GM18499 (cell line): Measurements from ENCODE around the gene ANO8.

ENCODE experiments used
- ATAC-seq: cut with Tn5 transposase; IDR thresholded peaks from one replicate; pipeline ENCODE4 v1.9.1; 2021; ENCODE audit warnings: moderate number of reproducible peaks; ENCODE audit not compliant: insufficient read depth, unreplicated experiment

The ANO8 gene

DNA sequence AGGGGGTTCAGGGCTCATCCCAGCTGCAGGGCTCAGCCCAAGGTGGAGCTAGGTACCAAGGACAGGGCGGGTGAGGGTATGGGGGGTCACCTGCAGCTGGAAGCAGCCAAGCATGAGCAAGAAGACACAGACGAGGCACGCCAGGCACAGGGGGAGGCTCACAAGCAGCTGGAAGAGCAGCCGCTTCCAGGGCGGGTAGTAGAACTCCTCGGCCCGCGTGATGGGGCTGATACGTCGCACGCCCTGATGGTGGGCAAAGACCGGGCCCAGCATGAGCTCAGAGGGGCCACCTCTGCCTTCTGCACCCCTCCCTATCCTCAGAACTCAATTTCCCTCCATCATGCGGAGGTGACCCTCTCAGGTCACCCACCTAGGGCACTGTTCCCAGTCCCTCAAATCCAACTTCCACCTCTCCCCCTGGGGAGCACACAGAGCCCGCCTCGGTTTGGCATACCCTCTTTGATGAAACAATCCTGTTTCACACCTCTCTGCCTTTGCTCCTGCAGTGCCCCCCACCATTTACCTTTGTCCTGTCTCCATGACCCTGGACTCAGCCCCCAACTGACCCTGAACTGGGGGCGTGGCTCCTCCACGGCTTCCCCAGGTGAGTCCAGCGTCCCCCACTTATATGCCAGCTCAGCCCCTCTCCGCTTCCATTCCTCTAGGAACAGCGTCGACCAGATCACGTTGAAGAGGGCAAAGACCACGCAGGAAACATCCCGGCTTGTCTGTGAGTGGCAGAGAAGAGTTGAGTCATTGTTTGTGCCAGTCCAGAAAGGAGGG is 4.2 kb downstream of the ANO8 start:
- ATAC-seq, result no peak

DNA sequence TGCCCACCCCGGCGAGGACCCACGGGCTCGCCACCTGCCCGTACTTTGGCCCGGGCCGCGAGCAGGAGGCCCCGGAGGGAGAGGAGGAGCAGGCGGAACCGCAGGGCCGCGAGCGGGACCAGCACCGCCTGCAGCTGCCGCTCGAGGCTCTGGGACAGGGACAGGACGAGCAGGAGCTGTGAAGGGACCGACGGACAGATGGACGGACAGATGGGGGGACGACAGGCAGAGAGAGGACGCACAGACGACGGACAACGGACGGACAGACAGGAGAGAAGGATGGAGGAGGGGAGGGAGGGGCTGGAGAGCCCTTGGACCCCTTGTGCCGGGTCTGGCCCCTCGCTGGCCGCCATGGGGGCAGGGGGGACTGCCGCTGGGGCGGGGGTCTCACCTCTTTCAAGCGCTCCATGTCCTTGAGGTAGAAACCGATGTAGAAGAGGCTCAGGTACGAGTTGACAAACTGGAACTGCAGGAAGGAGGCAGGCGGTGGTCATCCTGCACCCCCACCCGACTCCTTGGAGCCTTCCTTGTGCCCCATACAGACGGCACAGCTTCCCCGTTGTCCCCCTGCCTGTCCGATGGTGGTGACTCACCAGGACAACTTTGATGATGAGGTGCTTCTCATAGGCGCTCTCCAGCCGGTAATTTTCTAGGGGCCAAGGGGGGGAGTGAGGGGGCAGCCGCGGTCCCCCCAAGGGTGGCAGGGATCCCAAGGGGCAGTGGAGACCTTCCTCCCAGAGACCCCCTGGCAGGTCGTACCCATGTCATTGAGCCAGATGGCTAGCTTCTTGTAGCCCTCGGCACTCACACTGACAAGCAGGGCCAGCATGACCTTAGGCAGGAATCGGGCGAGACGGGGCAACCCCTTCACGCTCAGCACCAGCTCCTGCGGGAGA is 5.0 kb downstream of the ANO8 start:
- ATAC-seq, result no peak

DNA sequence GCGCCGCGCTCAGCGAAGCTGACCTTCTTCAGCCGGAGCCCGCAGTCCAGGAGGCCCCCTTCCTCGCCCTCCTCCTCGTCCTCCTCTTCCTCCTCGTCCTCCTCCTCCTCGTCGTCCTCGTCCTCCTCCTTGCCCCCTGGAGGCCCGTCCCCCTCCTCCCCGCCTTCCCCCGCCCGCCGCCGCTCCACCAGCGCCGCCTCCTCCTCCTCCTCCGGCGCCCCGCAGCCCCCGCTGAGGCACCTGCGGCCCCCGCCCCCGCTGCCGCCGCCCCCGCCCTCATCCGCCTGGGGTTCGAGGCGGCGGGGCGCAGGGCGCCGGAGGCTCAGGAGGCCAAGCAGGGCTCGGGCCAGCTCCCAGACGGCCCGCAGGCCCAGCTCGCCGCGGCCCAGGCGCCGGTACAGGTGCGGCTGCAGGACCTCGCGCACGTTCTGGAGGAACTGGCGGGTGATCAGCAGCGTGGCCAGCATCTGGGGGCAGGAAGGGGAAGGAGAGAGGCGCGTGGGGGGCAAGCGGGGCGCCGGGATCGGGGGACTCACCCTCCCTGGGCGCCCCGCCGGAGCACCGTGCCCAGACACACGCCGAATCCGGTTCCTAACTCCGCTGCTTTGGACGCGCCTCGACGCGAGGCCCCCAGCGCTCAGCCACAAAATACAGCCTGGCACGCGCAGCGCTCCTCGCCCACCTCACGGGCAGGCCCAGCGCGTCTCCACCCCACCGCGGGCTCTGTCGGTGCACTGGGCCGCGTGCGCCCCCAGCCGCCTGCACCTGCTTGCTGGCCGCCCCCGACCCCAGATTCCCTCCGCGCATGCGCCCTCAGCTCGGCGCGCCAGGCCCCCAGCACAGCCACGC is 5.9 kb downstream of the ANO8 start:
- no peak for ATAC-seq

DNA sequence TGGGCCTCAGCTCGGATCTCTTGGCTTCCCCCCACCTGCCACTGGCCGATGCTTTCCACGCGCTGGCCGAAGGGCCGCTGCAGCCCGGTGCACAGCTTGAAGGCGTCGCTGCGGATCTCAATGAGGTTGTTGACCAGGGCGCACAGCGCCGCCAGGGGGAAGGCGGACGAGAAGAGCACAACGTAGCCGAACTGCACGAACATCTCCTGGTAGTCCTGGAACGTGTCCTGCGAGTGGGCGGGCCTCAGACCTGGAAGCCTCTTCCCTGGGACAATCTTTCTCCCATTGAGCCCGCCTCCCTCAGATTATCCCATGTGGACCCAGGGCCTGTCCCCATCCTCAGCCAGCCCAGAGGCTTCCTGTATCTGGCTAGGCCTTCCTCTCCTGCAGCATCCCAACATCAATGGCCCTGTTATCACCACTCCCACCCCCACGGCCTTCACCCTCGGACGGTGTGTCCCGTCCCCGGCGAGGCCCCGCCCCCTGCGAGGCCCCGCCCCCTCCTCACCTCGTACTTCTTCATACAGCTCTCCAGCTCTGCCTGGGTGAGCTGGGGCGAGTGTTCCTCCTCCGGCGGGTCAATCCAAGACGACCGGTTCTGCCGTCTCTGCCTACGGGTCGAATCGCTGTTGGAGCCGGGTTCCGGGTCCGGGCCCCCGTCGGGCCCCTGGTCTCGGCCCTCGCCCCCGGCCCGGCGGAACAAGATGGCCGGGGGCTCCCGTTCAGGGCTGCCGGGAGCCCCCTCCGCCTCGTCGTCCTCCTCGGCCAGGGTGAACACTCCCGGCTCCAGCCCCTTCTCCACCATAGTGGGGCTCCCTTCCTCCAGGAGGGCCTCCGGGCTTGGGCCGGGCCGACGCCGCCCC is 6.8 kb downstream of the ANO8 start:
- no peak for ATAC-seq

DNA sequence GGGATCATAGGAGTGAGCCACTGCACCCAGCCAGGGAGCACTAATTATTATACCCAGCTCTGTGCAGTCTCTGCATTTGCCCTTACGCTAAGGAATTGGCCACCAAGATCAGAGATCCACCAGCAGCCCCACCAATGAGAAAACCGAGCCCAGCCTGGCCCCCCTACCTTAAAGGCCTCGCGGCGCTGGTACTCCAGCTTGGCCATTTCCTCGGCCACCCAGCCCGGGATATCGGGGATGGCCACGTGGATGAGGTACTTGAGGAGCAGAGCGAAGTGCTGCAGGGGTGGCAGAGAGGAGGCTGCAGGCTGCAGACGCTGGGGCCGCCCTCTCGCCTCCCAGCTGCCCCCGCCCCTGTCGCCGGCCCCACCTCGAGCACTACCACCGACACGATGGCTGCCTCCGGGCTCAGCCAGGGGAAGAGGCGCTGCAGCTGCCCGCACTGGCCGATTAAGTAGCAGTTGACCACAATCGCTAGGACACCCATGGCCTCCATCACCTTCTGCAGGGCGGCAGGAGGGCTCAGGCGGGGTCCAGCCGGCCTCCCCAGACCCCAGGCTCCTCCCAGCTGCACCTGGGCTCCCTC is 7.5 kb downstream of the ANO8 start:
- ATAC-seq, result no peak

DNA sequence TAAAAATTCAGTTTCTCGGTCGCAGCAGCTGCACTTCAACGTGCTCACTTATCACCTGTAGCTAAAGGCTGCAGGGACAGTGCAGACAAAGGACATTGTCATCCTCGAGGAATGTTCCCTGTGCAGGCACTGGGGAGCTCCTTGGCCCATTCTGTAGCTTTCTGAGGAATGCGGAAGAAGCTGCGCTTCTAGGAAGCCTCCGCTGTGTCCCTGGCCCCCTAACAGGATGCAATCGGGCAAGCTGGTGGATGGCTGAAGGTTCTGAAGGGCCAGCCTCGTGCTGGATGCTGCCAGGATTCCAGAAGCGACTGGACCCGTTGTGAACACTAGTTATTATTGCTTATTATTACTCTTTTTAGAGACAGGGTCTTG is 8.1 kb downstream of the ANO8 start:
- ATAC-seq, result no peak

DNA sequence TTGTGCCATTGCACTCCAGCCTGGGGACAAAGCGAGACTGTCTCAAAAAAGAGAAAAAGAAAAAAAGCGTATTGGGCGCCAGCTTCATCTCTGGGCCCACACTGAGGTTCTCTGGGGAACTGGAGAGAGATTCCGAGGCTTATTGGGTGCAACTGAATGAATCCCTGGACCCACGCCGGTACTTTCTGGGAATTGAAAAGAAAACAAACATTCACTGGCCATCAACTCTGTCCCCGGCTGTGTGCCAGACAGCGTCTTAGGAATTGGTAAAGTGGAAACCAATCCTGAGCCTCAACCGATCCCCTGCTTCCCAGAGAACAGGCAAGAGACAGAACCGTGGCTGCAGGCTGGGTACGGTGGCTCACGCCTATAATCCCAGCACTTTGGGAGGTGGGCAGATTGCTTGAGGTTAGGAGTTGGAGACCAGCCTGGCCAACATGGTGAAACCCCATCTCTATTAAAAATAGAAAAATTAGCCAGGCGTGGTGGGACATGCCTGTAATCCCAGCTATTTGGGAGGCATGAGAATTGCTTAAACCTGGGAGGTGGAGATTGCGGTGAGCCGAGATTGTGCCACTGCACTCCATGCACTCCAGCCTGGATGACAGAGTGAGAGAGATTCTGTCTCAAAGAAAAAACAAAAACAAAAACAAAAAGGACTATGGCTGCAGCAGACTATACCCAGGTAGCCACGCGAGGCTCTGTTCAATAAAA is 8.6 kb downstream of the ANO8 start:
- no peak for ATAC-seq

DNA sequence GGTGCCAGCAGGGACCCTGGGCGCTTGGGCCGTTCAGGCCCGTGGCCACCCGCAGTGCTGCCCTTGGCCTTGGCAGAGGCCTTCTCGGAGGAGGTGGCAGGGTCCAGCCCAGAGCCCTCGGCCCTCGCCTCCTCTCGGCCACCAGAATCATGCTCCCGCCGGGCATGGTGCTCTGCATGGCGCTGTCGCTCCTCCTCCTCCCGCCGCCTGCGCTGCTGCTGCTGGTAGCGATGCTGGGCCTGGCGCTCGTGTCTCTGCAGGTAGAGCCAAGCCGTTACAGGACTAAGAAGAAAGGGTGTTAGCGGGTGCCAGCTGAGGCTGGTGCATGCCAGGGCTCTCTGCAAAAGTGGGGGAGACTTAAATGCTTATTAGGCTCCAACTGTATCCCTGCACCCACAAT is 9.5 kb downstream of the ANO8 start:
- ATAC-seq, result no peak

DNA sequence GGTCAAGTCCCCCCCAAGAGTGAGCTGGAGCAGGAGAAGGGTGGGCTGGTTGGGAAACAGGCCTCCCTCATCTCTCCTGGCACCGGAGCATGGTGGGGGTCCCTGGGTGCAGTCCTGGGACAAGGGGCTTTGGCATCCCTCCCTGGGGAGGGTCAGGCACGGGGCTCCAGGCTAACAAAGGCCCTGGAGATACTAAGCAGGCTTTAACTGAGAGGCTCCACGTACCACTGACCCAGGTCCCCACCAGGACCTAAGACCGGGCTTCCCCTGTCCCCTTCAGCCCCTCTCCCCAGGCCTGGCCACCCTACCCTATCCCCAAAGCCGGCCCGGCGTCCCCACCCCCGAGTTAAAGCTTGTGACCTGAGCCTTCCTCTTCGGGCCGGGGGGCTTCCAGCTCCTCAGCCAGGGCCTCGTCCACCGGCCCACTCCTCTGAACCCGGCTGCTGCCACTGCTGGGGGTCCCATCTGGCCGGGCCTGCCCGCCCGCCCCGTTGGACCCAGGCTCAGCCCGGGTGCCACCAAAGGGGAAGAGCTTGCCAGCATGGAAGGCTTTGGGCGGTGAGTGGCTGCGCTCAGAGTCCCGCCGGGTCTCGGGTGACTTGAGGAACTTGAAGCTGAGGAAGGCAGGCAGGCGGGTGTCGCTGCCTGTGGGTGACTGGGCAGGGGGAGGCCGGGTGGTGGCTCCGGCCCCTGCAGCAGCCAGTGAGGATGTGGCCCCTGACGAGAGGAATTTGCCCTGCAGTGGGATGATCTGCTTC is 10.1 kb downstream of the ANO8 start:
- ATAC-seq, result no peak

DNA sequence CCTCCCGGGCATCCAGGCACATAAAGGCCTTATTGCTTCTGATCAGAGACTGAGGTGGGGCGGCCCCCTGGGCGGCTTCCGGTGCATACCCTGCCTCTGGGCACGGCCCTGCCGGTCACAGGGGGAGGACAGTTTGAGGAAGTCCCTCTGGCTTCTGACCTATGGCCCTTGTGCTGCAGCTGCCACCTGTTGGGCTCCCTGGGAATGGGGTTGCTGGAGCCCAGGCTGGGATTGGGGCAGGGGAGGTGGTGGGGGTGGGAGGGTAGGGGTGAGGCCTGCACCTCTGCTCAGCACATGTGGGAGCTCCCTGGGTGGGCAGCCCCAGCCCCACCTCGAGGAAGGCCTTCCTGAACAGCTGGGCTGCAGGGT is 10.7 kb downstream of the ANO8 start:
- no peak for ATAC-seq

DNA sequence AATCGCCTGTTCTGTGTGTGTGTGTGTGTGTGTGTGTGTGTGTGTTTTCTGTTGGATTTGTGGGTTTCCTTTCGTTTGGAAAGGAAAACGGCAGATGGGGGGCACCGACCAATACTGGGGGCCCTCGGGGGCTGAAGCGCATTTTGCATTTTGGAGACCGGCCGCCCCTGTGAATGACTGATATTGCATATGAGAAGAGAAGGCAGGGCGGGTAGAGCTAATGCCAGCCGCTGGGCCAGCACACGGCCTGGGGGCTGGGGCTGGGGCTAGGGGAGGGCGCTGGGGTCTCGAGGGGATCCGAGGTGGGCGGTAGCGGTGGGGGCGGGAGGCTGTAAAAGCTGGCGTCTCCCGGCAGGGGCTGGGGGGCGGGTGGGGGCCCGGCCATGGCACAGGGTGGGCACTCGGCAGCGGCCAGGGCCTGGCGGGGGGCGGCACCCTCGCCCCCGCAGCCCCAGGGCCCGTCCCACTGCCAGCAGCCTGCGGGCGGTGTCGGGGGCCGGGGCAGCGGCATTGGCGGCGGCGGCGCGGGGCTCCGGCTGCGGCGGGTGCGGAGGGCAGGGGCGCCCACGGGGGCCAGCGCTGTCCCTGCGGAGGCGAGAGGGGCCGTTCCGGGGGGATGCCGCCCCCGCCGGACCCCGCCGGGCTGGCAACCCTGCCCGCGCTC is 11.2 kb downstream of the ANO8 start:
- no peak for ATAC-seq

DNA sequence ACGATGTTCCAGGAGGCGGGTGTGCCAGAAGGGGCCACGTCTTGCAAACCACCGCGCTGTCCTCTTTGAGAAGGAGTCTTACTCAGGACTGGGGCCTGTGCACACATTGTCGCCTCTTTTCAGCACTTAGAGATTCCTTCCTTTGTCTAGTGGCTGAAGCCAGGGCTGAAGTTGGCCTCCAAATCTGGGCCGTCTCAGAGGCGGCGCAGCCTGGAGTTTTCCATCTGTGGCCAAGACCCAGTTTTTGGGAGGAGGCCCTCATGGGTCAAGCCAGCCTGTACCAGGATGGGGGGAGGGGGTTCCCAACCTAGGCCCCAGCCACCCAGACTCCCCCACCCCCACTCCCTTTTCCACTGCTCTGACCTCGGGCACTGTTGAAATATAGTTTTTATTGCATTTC is 11.8 kb downstream of the ANO8 start:
- ATAC-seq, result no peak

DNA sequence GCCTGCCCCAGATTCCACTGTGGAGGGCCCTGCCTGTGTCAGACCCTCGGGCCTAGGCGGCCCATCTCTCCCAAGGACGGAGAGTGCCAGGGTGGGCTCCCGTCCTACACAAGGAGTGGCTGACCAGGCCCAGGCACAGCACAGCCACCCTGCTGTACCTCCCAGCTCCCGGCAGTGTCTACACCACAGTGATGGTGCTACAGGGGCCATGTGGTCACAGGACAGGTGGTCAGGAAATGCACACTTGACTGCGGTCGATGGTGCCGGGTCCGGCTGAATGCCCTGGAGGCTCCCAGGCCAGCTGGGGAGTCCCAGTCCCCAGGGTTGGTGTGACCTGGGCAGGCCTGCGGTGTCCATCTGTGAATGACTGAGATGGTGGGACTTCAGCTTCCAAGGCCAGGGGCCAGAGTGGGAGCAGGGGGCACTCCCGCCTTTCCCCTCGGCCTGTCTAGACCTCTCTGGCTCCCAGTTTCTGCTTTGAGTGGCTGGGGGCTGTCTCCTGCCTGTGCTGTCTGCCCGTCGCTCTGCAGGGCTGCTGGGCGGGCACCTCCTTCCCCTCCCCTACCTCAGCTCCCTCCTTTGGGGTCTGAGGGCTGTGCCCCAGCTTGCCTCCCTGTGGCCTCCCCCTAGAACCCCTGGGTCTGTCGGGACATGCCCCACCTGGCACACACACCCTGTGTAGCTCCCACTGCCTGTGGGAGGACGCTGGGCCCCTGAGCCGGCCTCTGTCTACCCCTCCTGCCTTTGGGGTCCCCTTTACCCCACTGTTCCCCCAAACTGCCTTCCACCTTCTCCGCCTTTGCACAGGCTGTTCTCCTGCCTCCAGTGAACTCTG is 12.8 kb downstream of the ANO8 start:
- no peak for ATAC-seq

DNA sequence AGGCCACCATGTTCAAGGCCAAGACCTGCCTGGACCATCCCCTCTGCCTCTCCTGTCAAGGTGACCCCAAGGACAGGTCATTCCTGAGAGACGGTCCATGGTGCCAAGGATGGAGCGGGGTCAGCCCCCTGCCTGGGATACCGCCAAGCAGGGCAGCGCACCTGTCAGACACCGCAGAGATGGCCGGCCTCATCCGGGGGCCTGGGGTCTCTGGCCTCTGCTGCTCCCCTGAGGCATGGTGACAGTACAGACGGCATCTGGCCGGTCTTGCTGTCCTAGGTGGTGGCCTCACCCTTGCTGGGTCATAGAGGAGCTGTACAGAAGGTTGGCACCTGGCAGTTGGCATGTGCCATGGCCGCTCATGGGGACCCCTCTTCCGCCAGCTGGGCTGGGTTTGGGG is 14.2 kb downstream of the ANO8 start:
- ATAC-seq, result no peak

DNA sequence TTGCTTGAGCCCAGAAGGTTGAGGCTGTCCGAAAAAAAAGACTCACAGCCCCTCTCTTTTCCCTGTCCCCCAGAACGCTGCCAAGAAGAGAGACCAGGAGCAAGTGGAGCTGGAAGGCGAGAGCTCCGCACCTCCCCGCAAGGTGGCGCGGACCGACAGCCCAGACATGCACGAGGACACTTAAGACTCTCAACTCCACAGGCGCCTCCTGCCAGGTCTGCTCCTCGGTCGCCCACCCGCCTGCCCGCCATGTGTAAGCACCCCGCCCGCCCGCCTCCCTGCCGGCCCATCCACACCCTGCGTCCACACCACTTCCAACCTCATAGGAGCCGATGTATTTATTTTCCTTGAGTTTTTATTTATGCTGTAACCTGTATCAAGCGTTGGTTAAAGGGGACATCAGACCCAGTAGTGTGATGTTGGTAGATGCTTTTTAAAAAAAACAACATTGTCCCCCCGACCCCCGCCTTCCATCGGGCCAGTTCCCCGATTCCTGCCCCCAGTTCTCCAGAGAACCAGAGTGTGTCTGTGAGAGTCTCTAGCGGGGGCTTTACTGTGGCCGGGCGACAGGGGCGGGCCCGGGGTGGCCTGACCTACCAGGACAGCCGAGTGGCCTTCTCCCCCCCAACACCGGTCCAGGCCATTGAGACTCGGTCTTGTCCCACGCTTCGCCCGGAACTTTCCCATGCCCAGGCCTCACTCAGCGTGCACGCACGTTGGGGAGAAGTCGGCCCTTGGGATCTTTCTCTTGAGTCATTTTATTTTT is 15.0 kb downstream of the ANO8 start:
- ATAC-seq, result no peak

DNA sequence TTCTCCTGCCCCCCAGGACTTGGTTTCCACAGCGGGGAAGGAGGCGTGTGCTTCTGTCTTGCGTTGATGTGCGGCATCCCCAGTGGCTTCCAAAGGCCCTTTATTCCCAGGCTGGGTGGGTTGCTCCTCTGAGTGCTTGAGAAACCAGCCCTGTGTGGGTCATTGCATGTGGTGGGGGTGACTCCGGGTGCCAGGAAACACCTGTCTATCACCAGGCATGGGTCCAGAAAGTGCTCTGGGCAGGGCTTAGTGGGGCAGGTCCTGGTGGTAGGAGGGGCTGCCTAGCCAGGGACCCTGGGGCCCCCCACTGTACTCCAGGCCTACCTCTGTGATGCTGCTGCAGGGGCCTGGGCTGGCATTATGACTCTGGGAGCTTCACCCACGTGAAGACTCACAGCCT is 15.7 kb downstream of the ANO8 start:
- ATAC-seq, result no peak
